Measurements from ENCODE around the gene EGFL7. TPM values are rescaled to one million over a fixed set of nuclear protein-coding genes. Genes with fewer than 3 reads are reported as not detected.

EGFL7 gene
- total and polyA plus RNA-seq, 2 of the 8 experiments (the other 6 are each of a cell fraction or from before 2014, with no cell fraction given), result 37.8 to 53.4 TPM

GRCh38 chr9:136691316-136692184 is 28.8 kb downstream of the EGFL7 start:
- Histone ChIP-seq H2BK120ac (replicated peaks; ENCODE audit: low read depth, low read length) (peak overlapping the region; percentile 43), H2BK5ac (ENCODE audit: low read depth, low read length) (peak overlapping the region; percentile 63), H3K23ac (ENCODE audit: insufficient read length) (no peak overlapping the region), H2AK5ac (ENCODE audit: low read depth, low read length) (no peak overlapping the region), H2BK15ac (ENCODE audit: low read length) (peak overlapping the region; percentile 72; the same call in 1 of the 2 replicates), H2BK12ac (ENCODE audit: low read depth, low read length) (peak overlapping the region; percentile 68; the same call in 1 of the 2 replicates), H3K79me1 (ENCODE audit: low read depth, low read length) (no peaks in the 10 kb centered on the region), H3K9me3 (ENCODE audit: insufficient read depth in 2 of 2, low read depth in 1 of 2, low read length in 1 of 2) (no peaks in the 10 kb centered on the region), H4K5ac (ENCODE audit: insufficient read length, low read depth, low read length) (no peak overlapping the region), H3K14ac (ENCODE audit: insufficient read length) (no peak overlapping the region), H3K27me3 (replicated peaks in 1 of 4; ENCODE audit: control insufficient read depth in 3 of 4, extremely low read depth in 1 of 4, insufficient read depth in 3 of 4, low read length in 3 of 4) (no peaks in the 10 kb centered on the region; a peak in 2 of 7 replicates), H4K20me1 (replicated peaks in 1 of 2; ENCODE audit: control insufficient read depth in 1 of 2, insufficient read depth in 2 of 2, low read length in 2 of 2) (no peaks in the 10 kb centered on the region), H4K8ac (ENCODE audit: extremely low read depth, insufficient read depth, low read length) (peak overlapping the region; percentile 15), H3K23me2 (ENCODE audit: low read depth, low read length) (peaks cover 10% of the 10 kb centered on the region; the same call in 1 of the 2 replicates), H3K4me3 (ENCODE audit: extremely low read depth in 1 of 4, insufficient read depth in 2 of 4, low read depth in 3 of 4, low read length in 4 of 4) (no peak overlapping the region), H3K18ac (ENCODE audit: extremely low read depth, low read length) (peak overlapping the region; percentile 87), H3K56ac (replicated peaks; ENCODE audit: insufficient read length, low read depth, low read length) (peak overlapping the region; percentile 53), H3K4me2 (ENCODE audit: insufficient read depth in 1 of 2, low read depth in 2 of 2, low read length in 2 of 2) (0 out of 4 replicates have a peak overlapping the region, but pooled peaks of 1 of the 2 experiments have one; percentile 20), H4K91ac (replicated peaks; ENCODE audit: insufficient read length, low read length) (peak overlapping the region; percentile 81), H2AFZ (ENCODE audit: low read length) (no peak overlapping the region), H3K9ac (replicated peaks in 1 of 4; ENCODE audit: extremely low read depth in 1 of 4, low read depth in 3 of 4, low read length in 3 of 4) (no peak overlapping the region), H2BK20ac (ENCODE audit: low read length) (peak overlapping the region; percentile 48; the same call in 1 of the 2 replicates), H3K79me2 (ENCODE audit: control insufficient read depth in 1 of 2, insufficient read depth in 2 of 2, low read length in 2 of 2) (no peaks in the 10 kb centered on the region), H3K4me1 (replicated peaks in 1 of 4; ENCODE audit: control insufficient read depth in 3 of 4, insufficient read depth in 4 of 4, low read length in 3 of 4) (peaks cover 0 to 20% (median 12%) of the 10 kb centered on the region in 4 experiments; a peak in 5 of 7 replicates), H3K4ac (replicated peaks; ENCODE audit: insufficient read length, low read depth, low read length) (peak overlapping the region; percentile 94), H3K27ac (ENCODE audit: low read depth, low read length) (no peak overlapping the region), H3K36me3 (ENCODE audit: control insufficient read depth in 2 of 4, insufficient read depth in 4 of 4, low read length in 3 of 4) (no peaks in the 10 kb centered on the region)
- 82% methylated on average over 27 of the region's 29 CpGs; no CpG with 5 or more reads in 1 of the 2 experiments for WGBS, 2 experiments (ENCODE audit: extremely low coverage in 1 of 2, insufficient coverage in 1 of 2, insufficient read length in 1 of 2, insufficient replicate concordance in 2 of 2, low coverage in 1 of 2, low lambda C conversion rate in 2 of 2, missing lambda C conversion rate in 1 of 2)
- ChIA-PET CTCF (ENCODE audit: partially characterized antibody) (interaction anchor here (0.9 to 12.8 kb wide), 3 partner anchors 10 to 188 kb away, joined by 3 to 125 read pairs (median 6); no protein-coding TSS in a partner anchor), POLR2A (ENCODE audit: partially characterized antibody) (interaction anchor here (2.1 kb wide), 1 partner anchor 36 kb away, joined by 5 read pairs; no protein-coding TSS in a partner anchor)
- DNase-seq (ENCODE audit: low read depth in 1 of 2, low spot score in 2 of 2), result peak in 1 of 2 experiments; percentile 57
- no peak for FAIRE-seq
- TF ChIP-seq CTCF (IDR thresholded peaks at IDR 0.05; ENCODE audit: control extremely low read depth in 1 of 3, insufficient read depth in 1 of 3, low read depth in 1 of 3, low read length in 3 of 3), result no peak
- TF ChIP-seq BACH1 (IDR thresholded peaks at IDR 0.05; ENCODE audit: low read length), result no peak
- no peak for TF ChIP-seq EP300 (IDR thresholded peaks at IDR 0.05; ENCODE audit: borderline replicate concordance in 1 of 2, low read depth in 2 of 2, low read length in 2 of 2)
- TF ChIP-seq TAF1 (IDR thresholded peaks at IDR 0.05; ENCODE audit: low read depth, low read length), result no peak
- TF ChIP-seq CTBP2 (IDR thresholded peaks at IDR 0.05; ENCODE audit: borderline replicate concordance, insufficient read depth, insufficient read length, low read length), result no peak
- no peak for TF ChIP-seq HDAC2 (IDR thresholded peaks at IDR 0.05; ENCODE audit: borderline replicate concordance in 1 of 2, low read depth in 2 of 2, low read length in 2 of 2)
- TF ChIP-seq MAX (IDR thresholded peaks at IDR 0.05), result no peak
